A673 (cell line): ENCODE results near the gene ANKRD13A. TPM values are rescaled to one million over a fixed set of nuclear protein-coding genes. Genes with fewer than 3 reads are reported as not detected.

Source experiments
- BruUV-seq: library from RNA; stranded (reverse); fragments of 400-500 nt; replicated peaks from 2 replicates; lab custom pipeline; 2021; lab: Mats Ljungman, UMichigan
- CTCF ChIA-PET: fragments of 300-600 bp; sonication (Branson Sonifier 250); formaldehyde crosslinking; loops from one replicate; lab custom pipeline; 2022; ENCODE audit warnings: antibody characterized with exemption; lab: Charles Lee
- POLR2A ChIA-PET: fragments of 300-600 bp; sonication (Branson Sonifier 250); formaldehyde crosslinking; loops from one replicate; lab custom pipeline; 2022; ENCODE audit warnings: antibody characterized with exemption; ENCODE audit not compliant: low non-redundant PET; lab: Charles Lee
- DNase-seq: peaks from one replicate; pipeline ENCODE4 v3.0.0-alpha.2; 2015; ENCODE audit warnings: low spot score
- H3K27ac ChIP-seq: fragments of 200-600 bp; sonication (generic); 2 replicates; pipeline ENCODE4 v1.5.1; 2016; ENCODE audit warnings: mixed run types, low read depth, mild to moderate bottlenecking, mixed read lengths, antibody characterized with exemption, low read length; ENCODE audit not compliant: poor library complexity, severe bottlenecking
- H3K27me3 ChIP-seq: fragments of 200-600 bp; sonication (generic); replicated peaks from 2 replicates; pipeline ENCODE4 v1.6.1; 2017; ENCODE audit warnings: mixed run types, low read depth, mild to moderate bottlenecking, mixed read lengths, antibody characterized with exemption, low read length; ENCODE audit not compliant: insufficient read depth, poor library complexity
- H3K36me3 ChIP-seq: fragments of 200-600 bp; sonication (generic); 2 replicates; pipeline ENCODE4 v1.6.1; 2016; ENCODE audit warnings: mixed run types, mild to moderate bottlenecking, mixed read lengths, antibody characterized with exemption, low read length; ENCODE audit not compliant: insufficient read depth, poor library complexity, severe bottlenecking
- H3K4me1 ChIP-seq: fragments of 200-600 bp; sonication (generic); 2 replicates; pipeline ENCODE4 v1.6.1; 2017; ENCODE audit warnings: mixed run types, mild to moderate bottlenecking, mixed read lengths, antibody characterized with exemption, low read length; ENCODE audit not compliant: insufficient read depth, poor library complexity, severe bottlenecking
- H3K4me3 ChIP-seq: fragments of 200-600 bp; sonication (generic); 2 replicates; pipeline ENCODE4 v1.5.1; 2016; ENCODE audit warnings: low read depth, mixed run types, mild to moderate bottlenecking, mixed read lengths, low read length; ENCODE audit not compliant: poor library complexity, severe bottlenecking
- H3K9me3 ChIP-seq: fragments of 200-600 bp; sonication (generic); 2 replicates; pipeline ENCODE4 v1.6.1; 2016; ENCODE audit warnings: mixed run types, low read depth, mild to moderate bottlenecking, mixed read lengths, antibody characterized with exemption, low read length; ENCODE audit not compliant: poor library complexity, severe bottlenecking
- CTCF ChIP-seq: fragments of 300-800, 200-600 bp; sonication (generic); conservative IDR thresholded peaks from 2 replicates; pipeline ENCODE4 v1.5.1; 2017; ENCODE audit warnings: low read depth, mild to moderate bottlenecking, antibody characterized with exemption, low read length, moderate library complexity, mixed read lengths
- EZH2 ChIP-seq: fragments of 200-600 bp; sonication (generic); IDR thresholded peaks from 2 replicates; pipeline ENCODE4 v1.6.1; 2017; ENCODE audit warnings: borderline replicate concordance, low read depth, mild to moderate bottlenecking, mixed read lengths, antibody characterized with exemption, low read length; ENCODE audit not compliant: poor library complexity, severe bottlenecking
- intact Hi-C: fragments of 100-400 bp; cut with micrococcal nuclease; formaldehyde crosslinking; loops from one replicate; pipeline ENCODE4 v1.10.0; 2022; ENCODE audit not compliant: unreplicated experiment
- total RNA-seq: library from RNA; stranded (reverse); gene quantifications from 2 replicates; pipeline ENCODE4 v1.2.3, GENCODE V29; 2021

The ANKRD13A gene
- total RNA-seq, 1 experiment from 2014 or later, result 19.8 TPM

- H3K4me3 ChIP-seq, result no peak overlapping the region
- CTCF ChIA-PET, result interaction anchor here (0.6 kb wide), 1 partner anchor 38 kb away, joined by 5 read pairs; no protein-coding TSS in a partner anchor
- no peak for DNase-seq
- no peak overlapping the region for H3K27ac ChIP-seq
- H3K27me3 ChIP-seq, result no peaks in the 10 kb centered on the region
- H3K36me3 ChIP-seq, result peaks cover 4% of the 10 kb centered on the region
- POLR2A ChIA-PET, result no interaction called here
- H3K9me3 ChIP-seq, result no peaks in the 10 kb centered on the region
- TF ChIP-seq CTCF (no peak), EZH2 (no peak)
- no peaks in the 10 kb centered on the region for H3K4me1 ChIP-seq
- no TSS peak for BruUV-seq
- intact Hi-C loops, result no loop called here
Observed at GRCh38 chr12:110035534-110036104, 36.4 kb downstream of the ANKRD13A start.

- H3K27me3 ChIP-seq, result no peaks in the 10 kb centered on the region
- H3K4me1 ChIP-seq, result no peaks in the 10 kb centered on the region
- DNase-seq, result no peak
- no peaks in the 10 kb centered on the region for H3K9me3 ChIP-seq
- intact Hi-C loops, result no loop called here
- no peak overlapping the region for H3K4me3 ChIP-seq
- POLR2A ChIA-PET, result no interaction called here
- TF ChIP-seq CTCF (no peak), EZH2 (no peak)
- no peak overlapping the region for H3K27ac ChIP-seq
- BruUV-seq, result no TSS peak
- CTCF ChIA-PET, result no interaction called here
- H3K36me3 ChIP-seq, result peaks cover 18% of the 10 kb centered on the region
Observed at GRCh38 chr12:110037315-110037714, 38.1 kb downstream of the ANKRD13A start.

GRCh38 chr12:110038741-110039084 is 39.5 kb downstream of the ANKRD13A start:
- intact Hi-C loops, result no loop called here
- BruUV-seq, result TSS peak; percentile 41

More at GRCh38 chr12:110038741-110039084, 39.5 kb downstream of the ANKRD13A start:
- DNase-seq, result no peak
- TF ChIP-seq CTCF (no peak), EZH2 (no peak)
- Histone ChIP-seq H3K27me3 (no peaks in the 10 kb centered on the region), H3K9me3 (no peaks in the 10 kb centered on the region), H3K4me1 (peaks cover 7% of the 10 kb centered on the region), H3K27ac (no peak overlapping the region), H3K36me3 (peaks cover 21% of the 10 kb centered on the region), H3K4me3 (no peak overlapping the region)
- CTCF ChIA-PET, result no interaction called here
- POLR2A ChIA-PET, result interaction anchor here (0.5 kb wide), 1 partner anchor 330 kb away, joined by 18 read pairs; no protein-coding TSS in a partner anchor
